Hematopoietic multipotent progenitor cell (in vitro differentiated cells): ENCODE data around the gene PPP1R14C. TPM values are rescaled to one million over a fixed set of nuclear protein-coding genes. Genes with fewer than 3 reads are reported as not detected.
"Not testable (repeated sequence)": the region's sequence is repeated elsewhere in the genome, so short reads cannot be mapped to it uniquely, and the experiment has no call there.

Source experiments
- DNase-seq, 3 donors: peaks; one replicate each; pipeline ENCODE4 v3.0.0-alpha.2; 2011 to 2015; ENCODE audit warnings: low read depth in 2 of 3, low spot score in 2 of 3
- total RNA-seq: library from RNA; depleted of rRNA; stranded (reverse); fragments of >200 nt; gene quantifications from one replicate; pipeline ENCODE4 v1.2.3, GENCODE V29; 2012

PPP1R14C gene
- total RNA-seq, 1 donor = under 0.01 TPM

GRCh38 chr6:150187433-150187832 lies 44.6 kb downstream of the PPP1R14C start:
- DNase-seq = not testable (repeated sequence)

GRCh38 chr6:150189122-150189521 lies 46.3 kb downstream of the PPP1R14C start:
- DNase-seq = no peak

- DNase-seq = no peak
These were observed 49.0 kb downstream of the PPP1R14C start for GRCh38 chr6:150191809-150192208.

GRCh38 chr6:150194195-150194594 lies 51.4 kb downstream of the PPP1R14C start:
- DNase-seq = no peak

GRCh38 chr6:150195996-150196417 lies 53.2 kb downstream of the PPP1R14C start:
- peak in 2 of 3 donors; percentile 18 to 52 for DNase-seq

GRCh38 chr6:150196942-150197745 lies 54.3 kb downstream of the PPP1R14C start:
- no peak for DNase-seq

GRCh38 chr6:150198532-150198931 lies 55.7 kb downstream of the PPP1R14C start:
- no peak for DNase-seq

- no peak for DNase-seq
These were observed 56.4 kb downstream of the PPP1R14C start for GRCh38 chr6:150199241-150199640.

GRCh38 chr6:150200428-150201100 lies 57.7 kb downstream of the PPP1R14C start:
- DNase-seq = no peak

- DNase-seq = no peak
These were observed 58.4 kb downstream of the PPP1R14C start for GRCh38 chr6:150201285-150201684.

GRCh38 chr6:150201772-150202329 lies 59.0 kb downstream of the PPP1R14C start:
- DNase-seq = no peak

GRCh38 chr6:150202404-150202803 lies 59.6 kb downstream of the PPP1R14C start:
- no peak for DNase-seq

GRCh38 chr6:150202934-150203333 lies 60.1 kb downstream of the PPP1R14C start:
- DNase-seq = no peak

GRCh38 chr6:150203378-150203777 lies 60.5 kb downstream of the PPP1R14C start:
- no peak for DNase-seq

- no peak for DNase-seq
These were observed 61.2 kb downstream of the PPP1R14C start for GRCh38 chr6:150203871-150204545.

GRCh38 chr6:150204705-150205472 lies 62.0 kb downstream of the PPP1R14C start:
- peak in 2 of 3 donors; percentile 9 to 24 for DNase-seq

- no peak for DNase-seq
These were observed 65.2 kb downstream of the PPP1R14C start for GRCh38 chr6:150207931-150208570.

GRCh38 chr6:150208611-150209352 lies 65.9 kb downstream of the PPP1R14C start:
- DNase-seq = no peak

GRCh38 chr6:150209415-150209814 lies 66.6 kb downstream of the PPP1R14C start:
- DNase-seq = no peak
